Adrenal gland (tissue), 5 donors: ENCODE results near the gene TBXAS1.

ENCODE experiments used
- POLR2A ChIP-seq, 2 donors: fragments of 450-650 bp; IDR thresholded peaks; one replicate each; pipeline ENCODE4 v1.6.1; 2017; ENCODE audit warnings: antibody characterized with exemption in 2 of 2, mild to moderate bottlenecking in 2 of 2, moderate library complexity in 1 of 2
- TF ChIP-seq, protein P1 (sequence below), 6 experiments: fragments of 450-650 bp in 4 of 6; fragments of 200-600 bp in 2 of 6; sonication (generic) in 1 of 6; IDR thresholded peaks; 1 replicate in 5 of 6; 2 replicates in 1 of 6; pipeline versions ENCODE4 v1.5.1 to v1.8.0; 2016 to 2021; ENCODE audit warnings: antibody characterized with exemption in 6 of 6, mild to moderate bottlenecking in 2 of 6, moderate library complexity in 1 of 6
- donor health status: DM: no; HTN: no; CAD: no.

DNA sequence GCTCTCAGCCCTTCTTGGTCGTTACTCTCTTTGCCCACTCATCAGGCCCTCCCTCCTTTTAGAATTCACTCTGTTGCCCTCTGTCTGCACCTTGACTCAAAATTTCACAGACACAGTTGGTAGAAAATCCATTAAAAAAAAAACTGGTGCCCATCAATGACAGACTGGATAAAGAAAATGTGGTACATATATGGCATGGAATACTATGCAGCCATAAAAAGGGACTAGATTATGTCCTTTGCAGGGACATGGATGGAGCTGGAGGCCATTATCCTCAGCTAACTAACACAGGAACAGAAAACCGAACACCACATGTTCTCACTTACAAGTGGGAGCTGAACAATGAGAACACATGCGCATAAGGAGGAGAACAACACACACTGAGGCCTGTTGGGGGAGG, 118.0 kb downstream of the TBXAS1 start:
- TF ChIP-seq, protein P1, sequence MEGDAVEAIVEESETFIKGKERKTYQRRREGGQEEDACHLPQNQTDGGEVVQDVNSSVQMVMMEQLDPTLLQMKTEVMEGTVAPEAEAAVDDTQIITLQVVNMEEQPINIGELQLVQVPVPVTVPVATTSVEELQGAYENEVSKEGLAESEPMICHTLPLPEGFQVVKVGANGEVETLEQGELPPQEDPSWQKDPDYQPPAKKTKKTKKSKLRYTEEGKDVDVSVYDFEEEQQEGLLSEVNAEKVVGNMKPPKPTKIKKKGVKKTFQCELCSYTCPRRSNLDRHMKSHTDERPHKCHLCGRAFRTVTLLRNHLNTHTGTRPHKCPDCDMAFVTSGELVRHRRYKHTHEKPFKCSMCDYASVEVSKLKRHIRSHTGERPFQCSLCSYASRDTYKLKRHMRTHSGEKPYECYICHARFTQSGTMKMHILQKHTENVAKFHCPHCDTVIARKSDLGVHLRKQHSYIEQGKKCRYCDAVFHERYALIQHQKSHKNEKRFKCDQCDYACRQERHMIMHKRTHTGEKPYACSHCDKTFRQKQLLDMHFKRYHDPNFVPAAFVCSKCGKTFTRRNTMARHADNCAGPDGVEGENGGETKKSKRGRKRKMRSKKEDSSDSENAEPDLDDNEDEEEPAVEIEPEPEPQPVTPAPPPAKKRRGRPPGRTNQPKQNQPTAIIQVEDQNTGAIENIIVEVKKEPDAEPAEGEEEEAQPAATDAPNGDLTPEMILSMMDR (IDR thresholded peaks at IDR 0.05), result no peak
- no peak for TF ChIP-seq POLR2A (IDR thresholded peaks at IDR 0.05)
